Mucosa of rectum (tissue), 2 donors: Measurements from ENCODE around the gene FBXO47.
"Not testable (repeated sequence)": the region's sequence is repeated elsewhere in the genome, so short reads cannot be mapped to it uniquely, and the experiment has no call there.

Source experiments
- H3K27ac ChIP-seq, 2 donors: one replicate each; pipeline ENCODE4 v1.7.0; 2013; ENCODE audit warnings: inconsistent platforms in 2 of 2, low read depth in 2 of 2, low read length in 2 of 2
- H3K27me3 ChIP-seq, 2 donors: one replicate each; pipeline ENCODE4 v1.7.0; 2013; ENCODE audit warnings: low read length in 2 of 2; ENCODE audit not compliant: control insufficient read depth in 2 of 2, insufficient read depth in 2 of 2
- H3K36me3 ChIP-seq, 2 donors: one replicate each; pipeline ENCODE4 v1.7.0; 2013; ENCODE audit warnings: low read length in 2 of 2; ENCODE audit not compliant: control insufficient read depth in 2 of 2, insufficient read depth in 2 of 2
- H3K4me1 ChIP-seq, 2 donors: one replicate each; pipeline ENCODE4 v1.7.0; 2013; ENCODE audit warnings: low read length in 2 of 2, mild to moderate bottlenecking in 1 of 2; ENCODE audit not compliant: control insufficient read depth in 2 of 2, insufficient read depth in 2 of 2
- H3K4me3 ChIP-seq, 2 donors: one replicate each; pipeline ENCODE4 v1.7.0; 2013; ENCODE audit warnings: low read length in 2 of 2
- H3K9ac ChIP-seq, 2 donors: one replicate each; pipeline ENCODE4 v1.7.0; 2013; ENCODE audit warnings: low read length in 2 of 2, low read depth in 1 of 2, mild to moderate bottlenecking in 1 of 2
- H3K9me3 ChIP-seq, 2 donors: one replicate each; pipeline ENCODE4 v1.7.0; 2013; ENCODE audit warnings: low read length in 2 of 2; ENCODE audit not compliant: control insufficient read depth in 2 of 2
- donor health status: healthy.
- donor health status: Normal muscosa, but diverticular disease.

Gene FBXO47

DNA sequence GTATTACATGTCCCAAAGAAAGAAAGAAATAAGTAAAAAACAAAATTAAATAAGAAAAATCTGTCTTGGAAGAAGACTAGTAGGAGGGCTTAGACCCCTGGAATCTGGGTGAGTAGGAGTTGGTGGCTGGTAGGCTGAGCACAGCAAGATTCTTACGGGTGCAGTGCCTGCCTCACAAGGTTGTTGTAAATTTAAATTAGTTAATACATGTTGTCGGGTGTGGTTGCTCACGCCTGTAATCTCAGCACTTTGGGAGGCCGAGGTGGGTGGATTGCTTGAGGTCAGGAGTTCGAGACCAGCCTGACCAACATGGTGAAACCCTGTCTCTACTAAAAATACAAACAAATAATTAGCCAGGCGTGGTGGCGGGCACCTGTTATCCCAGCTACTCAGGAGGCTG is 13.4 kb downstream of the FBXO47 start:
- H3K4me3 ChIP-seq, H3K9me3 ChIP-seq, H3K36me3 ChIP-seq, H3K9ac ChIP-seq, H3K4me1 ChIP-seq, H3K27ac ChIP-seq, H3K27me3 ChIP-seq: not testable (repeated sequence)

DNA sequence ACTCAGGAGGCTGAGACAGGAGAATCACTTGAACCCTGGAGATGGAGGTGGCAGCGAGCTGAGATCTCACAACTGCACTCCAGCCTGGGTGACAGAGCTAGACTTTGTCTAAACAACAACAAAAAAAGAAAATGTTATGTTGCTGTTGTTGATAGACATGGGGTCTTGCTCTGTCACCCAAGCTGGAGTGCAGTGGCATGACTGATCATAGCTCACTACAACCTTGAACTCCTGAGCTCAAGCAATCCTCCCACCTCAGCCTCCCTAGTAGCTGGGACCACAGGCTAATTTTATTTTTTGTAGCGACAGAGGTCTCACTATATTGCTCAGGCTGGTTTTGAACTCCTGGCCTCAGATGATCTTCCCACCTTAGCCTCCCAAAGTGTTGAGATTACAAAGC is 20.0 kb downstream of the FBXO47 start:
- Histone ChIP-seq H3K27ac (no peak overlapping the region), H3K9ac (no peak overlapping the region), H3K27me3 (no peaks in the 10 kb centered on the region), H3K4me3 (no peak overlapping the region), H3K9me3 (no peaks in the 10 kb centered on the region), H3K4me1 (no peaks in the 10 kb centered on the region), H3K36me3 (no peaks in the 10 kb centered on the region)

DNA sequence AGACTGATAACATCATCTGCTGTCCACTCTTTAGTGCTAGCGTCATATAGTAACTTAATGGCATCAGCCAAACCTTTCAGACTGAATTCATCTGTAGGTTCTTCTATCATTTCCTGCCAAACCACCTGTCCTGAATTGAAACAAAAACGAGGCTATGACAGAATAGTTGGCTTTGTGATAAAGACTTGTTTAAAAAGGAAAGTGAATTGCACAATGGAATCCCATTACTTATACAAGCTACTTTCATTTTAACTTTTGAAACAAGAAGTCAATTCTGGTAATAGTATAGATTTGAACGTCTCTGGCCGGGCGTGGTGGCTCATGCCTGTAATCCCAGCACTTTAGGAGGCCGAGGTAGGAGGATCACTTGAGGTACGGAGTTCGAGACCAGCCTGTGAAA is 23.6 kb downstream of the FBXO47 start:
- Histone ChIP-seq H3K36me3 (no peaks in the 10 kb centered on the region), H3K4me1 (no peaks in the 10 kb centered on the region), H3K9me3 (no peaks in the 10 kb centered on the region), H3K9ac (no peak overlapping the region), H3K4me3 (no peak overlapping the region), H3K27ac (no peak overlapping the region), H3K27me3 (no peaks in the 10 kb centered on the region)

DNA sequence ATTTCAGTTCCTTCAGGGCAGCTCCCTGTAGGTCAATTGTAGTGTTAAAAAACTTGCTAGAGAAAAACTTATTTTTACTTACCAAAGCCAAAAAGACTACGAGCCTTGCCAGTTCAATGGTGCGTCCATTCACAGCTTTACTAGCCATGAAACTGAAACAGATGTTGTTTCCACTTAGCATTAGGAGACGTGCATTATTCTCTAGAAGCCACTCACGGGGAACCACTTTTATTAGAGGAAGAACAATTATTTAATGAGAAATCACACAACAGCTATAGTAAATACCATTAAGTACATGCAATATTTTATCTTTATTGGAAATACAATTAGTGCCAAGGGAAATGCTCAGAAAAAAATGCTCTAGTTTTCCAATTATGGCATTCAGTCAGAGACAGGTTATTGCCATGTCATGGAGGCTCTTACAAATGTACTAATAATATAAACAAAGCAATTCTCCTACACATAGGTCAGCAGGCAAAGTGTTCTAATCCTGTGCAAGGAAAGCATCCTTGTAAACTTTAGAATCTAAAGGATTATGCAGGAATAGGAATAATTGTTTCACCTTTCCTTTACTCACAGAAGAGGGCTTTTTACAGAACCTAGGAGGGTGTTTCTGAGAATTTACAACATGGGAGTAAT is 24.4 kb downstream of the FBXO47 start:
- Histone ChIP-seq H3K4me1 (no peaks in the 10 kb centered on the region), H3K27me3 (no peaks in the 10 kb centered on the region), H3K4me3 (no peak overlapping the region), H3K9me3 (no peaks in the 10 kb centered on the region), H3K36me3 (no peaks in the 10 kb centered on the region), H3K27ac (no peak overlapping the region), H3K9ac (no peak overlapping the region)

DNA sequence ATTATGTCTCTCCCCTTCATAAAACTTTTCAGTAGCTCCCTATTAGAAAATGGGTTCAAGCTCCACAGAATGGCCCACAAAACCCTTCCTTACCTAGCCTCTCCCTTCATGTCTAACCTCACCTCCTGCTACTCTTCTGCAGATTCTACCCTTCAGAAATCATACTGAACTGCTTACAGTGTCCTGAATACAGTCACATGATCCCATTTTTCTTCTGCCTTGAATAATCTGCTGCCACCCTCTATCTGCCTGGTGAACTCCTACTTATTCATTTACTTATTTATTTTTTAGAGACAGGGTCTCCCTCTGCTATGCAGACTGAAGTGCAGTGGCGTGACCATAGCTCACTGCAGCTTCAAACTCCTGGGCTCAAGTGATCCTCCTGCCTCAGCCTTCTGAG is 26.8 kb downstream of the FBXO47 start:
- no peaks in the 10 kb centered on the region for H3K4me1 ChIP-seq
- H3K36me3 ChIP-seq: no peaks in the 10 kb centered on the region
- H3K9ac ChIP-seq: no peak overlapping the region
- no peaks in the 10 kb centered on the region for H3K9me3 ChIP-seq
- H3K4me3 ChIP-seq: no peak overlapping the region
- H3K27ac ChIP-seq: no peak overlapping the region
- H3K27me3 ChIP-seq: no peaks in the 10 kb centered on the region

DNA sequence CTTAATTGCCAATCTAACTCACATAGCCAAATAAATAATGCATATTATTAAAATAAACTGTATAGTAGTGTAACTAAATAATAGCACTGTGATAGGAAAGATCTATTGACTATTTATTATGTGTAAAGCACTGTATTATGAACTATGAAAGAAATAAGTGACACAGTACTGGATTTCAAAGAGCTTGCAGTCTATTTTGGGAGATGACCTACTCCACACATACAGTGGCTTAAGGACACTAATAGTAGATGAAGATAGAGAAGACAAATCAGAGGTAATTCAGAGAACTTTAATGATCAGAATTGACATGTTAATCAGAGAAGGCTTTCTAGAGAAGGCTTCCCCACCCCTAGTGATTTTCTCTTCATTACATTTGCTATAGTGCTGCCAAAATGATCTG is 27.2 kb downstream of the FBXO47 start:
- Histone ChIP-seq H3K9me3 (no peaks in the 10 kb centered on the region), H3K4me3 (no peak overlapping the region), H3K27me3 (no peaks in the 10 kb centered on the region), H3K36me3 (no peaks in the 10 kb centered on the region), H3K4me1 (no peaks in the 10 kb centered on the region), H3K9ac (no peak overlapping the region), H3K27ac (no peak overlapping the region)

DNA sequence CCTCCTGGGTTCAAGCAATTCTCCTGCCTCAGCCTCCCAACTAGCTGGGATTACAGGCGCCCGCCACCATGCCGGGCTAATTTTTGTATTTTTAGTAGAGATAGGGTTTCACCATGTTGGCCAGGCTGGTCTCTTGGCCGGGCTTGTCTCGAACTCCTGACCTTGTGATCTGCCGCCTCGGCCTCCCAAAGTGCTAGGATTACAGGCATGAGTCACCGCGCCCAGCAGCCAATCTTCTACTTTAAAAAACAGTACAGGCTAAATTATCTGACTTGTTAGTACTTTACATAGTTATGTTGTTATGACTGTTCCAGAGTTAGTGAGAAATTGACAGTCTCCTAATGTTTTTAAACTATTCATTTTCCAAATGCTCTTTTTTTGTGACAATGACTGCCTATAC is 33.2 kb downstream of the FBXO47 start:
- not testable (repeated sequence) for H3K27me3 ChIP-seq, H3K27ac ChIP-seq, H3K9ac ChIP-seq, H3K9me3 ChIP-seq, H3K4me3 ChIP-seq, H3K4me1 ChIP-seq, H3K36me3 ChIP-seq

DNA sequence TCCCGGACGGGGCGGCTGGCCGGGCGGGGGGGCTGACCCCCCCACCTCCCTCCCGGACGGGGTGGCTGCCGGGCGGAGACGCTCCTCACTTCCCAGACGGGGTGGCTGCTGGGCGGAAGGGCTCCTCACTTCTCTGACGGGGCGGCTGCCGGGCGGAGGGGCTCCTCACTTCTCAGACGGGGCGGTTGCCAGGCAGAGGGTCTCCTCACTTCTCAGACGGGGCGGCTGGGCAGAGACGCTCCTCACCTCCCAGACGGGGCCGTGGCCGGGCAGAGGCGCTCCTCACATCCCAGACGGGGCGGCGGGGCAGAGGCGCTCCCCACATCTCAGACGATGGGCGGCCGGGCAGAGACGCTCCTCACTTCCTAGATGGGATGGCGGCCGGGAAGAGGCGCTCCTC is 36.4 kb downstream of the FBXO47 start:
- not testable (repeated sequence) for H3K27ac ChIP-seq, H3K27me3 ChIP-seq, H3K36me3 ChIP-seq, H3K9me3 ChIP-seq, H3K4me3 ChIP-seq, H3K9ac ChIP-seq, H3K4me1 ChIP-seq

DNA sequence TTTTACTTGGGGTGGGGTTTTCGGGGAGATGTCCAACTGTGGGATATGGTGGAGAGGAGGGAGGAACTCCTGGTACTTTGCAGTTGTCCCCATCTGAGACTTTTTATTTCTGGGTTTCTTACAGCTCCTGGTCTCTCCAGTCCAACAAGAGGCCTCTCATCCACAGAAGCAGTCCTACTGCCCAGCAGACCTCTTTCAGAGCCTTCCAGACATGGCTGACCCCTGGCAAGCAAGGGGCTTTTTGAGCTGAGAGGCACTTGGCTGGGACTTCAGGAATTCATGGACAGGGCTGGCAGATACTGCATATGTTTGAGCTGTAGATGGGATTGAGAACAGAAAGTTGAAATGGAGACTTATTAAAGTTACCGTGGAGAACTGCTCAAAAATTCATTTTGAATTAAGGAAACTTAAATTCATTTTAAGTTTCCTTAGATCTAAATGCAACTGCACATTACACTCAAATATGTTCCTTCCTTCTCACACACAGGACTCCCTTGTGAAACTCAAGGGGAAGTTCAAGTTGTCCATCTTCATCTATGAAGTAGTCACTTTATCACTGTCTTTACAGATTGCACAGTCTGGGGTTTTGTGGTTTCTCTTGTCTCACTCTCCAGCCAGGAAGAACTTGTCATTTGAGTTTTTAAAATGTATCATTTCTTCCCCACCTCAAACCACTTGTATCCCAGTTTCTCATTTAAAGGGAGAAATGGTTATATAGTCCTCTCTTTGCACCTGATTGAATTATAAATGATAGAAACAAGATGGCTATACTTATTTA is 40.7 kb downstream of the FBXO47 start:
- no peak overlapping the region for H3K27ac ChIP-seq
- no peak overlapping the region for H3K4me3 ChIP-seq
- H3K27me3 ChIP-seq: no peaks in the 10 kb centered on the region
- no peak overlapping the region for H3K9ac ChIP-seq
- peaks cover 4 to 6% of the 10 kb centered on the region in 2 donors for H3K4me1 ChIP-seq
- no peaks in the 10 kb centered on the region for H3K9me3 ChIP-seq
- H3K36me3 ChIP-seq: no peaks in the 10 kb centered on the region

DNA sequence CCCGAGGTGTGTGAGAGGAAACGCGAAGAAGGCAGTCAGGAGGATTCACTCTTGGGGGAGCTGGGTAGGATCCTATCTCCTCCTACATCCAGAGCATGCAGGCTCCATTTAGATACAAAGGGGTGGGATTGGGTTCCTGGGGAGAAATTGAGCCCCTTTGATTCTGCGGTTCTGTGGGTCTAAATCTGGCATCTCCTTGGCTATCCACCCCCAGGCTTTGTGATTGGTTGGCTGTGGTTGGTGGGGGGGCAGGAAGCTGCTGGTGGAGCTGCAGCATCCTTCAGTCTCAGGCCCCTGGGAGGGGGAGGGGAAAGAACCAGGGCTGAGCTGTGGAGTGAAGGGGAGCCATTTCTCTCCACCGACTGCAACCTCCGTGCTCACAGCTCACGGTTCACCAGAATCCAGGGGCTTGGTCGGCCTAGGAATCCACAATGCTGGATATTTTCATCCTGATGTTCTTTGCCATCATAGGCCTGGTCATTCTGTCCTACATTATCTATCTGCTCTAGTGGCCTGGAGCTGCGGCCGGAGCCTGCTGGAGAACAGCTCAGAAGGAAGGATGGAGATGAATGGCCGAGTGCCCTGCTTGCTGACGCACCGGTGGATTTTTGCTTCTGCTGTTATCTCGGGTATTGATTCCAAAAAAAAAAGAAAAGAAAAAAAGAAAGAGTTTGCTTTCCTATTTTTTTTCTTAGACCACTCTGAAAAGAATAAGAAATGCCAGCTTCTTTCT is 41.8 kb downstream of the FBXO47 start, which contains the start of gene LASP1NB:
LASP1NB (plus strand) TSS at position 352 of the 733 bp plus-strand sequence.
- no peak within 1 kb of the TSS for H3K27ac ChIP-seq
- no peaks in the 10 kb centered on the region for H3K27me3 ChIP-seq
- no peak within 1 kb of the TSS for H3K4me3 ChIP-seq
- H3K36me3 ChIP-seq: peaks cover 0 to 3% of the 10 kb centered on the region in 2 donors
- H3K9ac ChIP-seq: no peak within 1 kb of the TSS
- H3K4me1 ChIP-seq: peaks cover 4 to 6% of the 10 kb centered on the region in 2 donors
- H3K9me3 ChIP-seq: no peaks in the 10 kb centered on the region
